HG02759 (cell line): ENCODE results near the gene MEAF6.
"Not testable (repeated sequence)": the region's sequence is repeated elsewhere in the genome, so short reads cannot be mapped to it uniquely, and the experiment has no call there.

Source experiments
- ATAC-seq: cut with Tn5 transposase; IDR thresholded peaks from one replicate; pipeline ENCODE4 v1.9.1; 2021; ENCODE audit warnings: mild to moderate bottlenecking, moderate library complexity; ENCODE audit not compliant: unreplicated experiment

Gene MEAF6

GRCh38 chr1:37532418-37533156 is 18.0 kb upstream of the MEAF6 start:
- ATAC-seq, result not testable (repeated sequence)

- not testable (repeated sequence) for ATAC-seq
These were observed 15.3 kb upstream of the MEAF6 start for GRCh38 chr1:37529888-37530287.

- ATAC-seq, result no peak
These were observed 5.0 kb upstream of the MEAF6 start for GRCh38 chr1:37519613-37520012.

- not testable (repeated sequence) for ATAC-seq
These were observed 4.4 kb upstream of the MEAF6 start for GRCh38 chr1:37518929-37519328.

GRCh38 chr1:37518241-37518640 is 3.7 kb upstream of the MEAF6 start:
- not testable (repeated sequence) for ATAC-seq

GRCh38 chr1:37517569-37517968 is 3.0 kb upstream of the MEAF6 start:
- no peak for ATAC-seq

- ATAC-seq, result no peak
These were observed 844 bp upstream of the MEAF6 start for GRCh38 chr1:37515185-37516034.

- peak; percentile 41 for ATAC-seq
These were observed 694 bp downstream of the MEAF6 start for GRCh38 chr1:37513795-37514349.

GRCh38 chr1:37509181-37509580 is 5.4 kb downstream of the MEAF6 start:
- no peak for ATAC-seq

- ATAC-seq, result no peak
These were observed 7.8 kb downstream of the MEAF6 start for GRCh38 chr1:37506740-37507139.

GRCh38 chr1:37502791-37503190 is 11.8 kb downstream of the MEAF6 start:
- not testable (repeated sequence) for ATAC-seq

- ATAC-seq, result no peak
These were observed 12.5 kb downstream of the MEAF6 start for GRCh38 chr1:37502104-37502503.

- no peak for ATAC-seq
These were observed 12.9 kb downstream of the MEAF6 start for GRCh38 chr1:37501661-37502060.

- ATAC-seq, result no peak
These were observed 15.5 kb downstream of the MEAF6 start for GRCh38 chr1:37498872-37499617.

- ATAC-seq, result no peak
These were observed 16.7 kb downstream of the MEAF6 start for GRCh38 chr1:37497832-37498231.

- ATAC-seq, result no peak
These were observed 18.7 kb downstream of the MEAF6 start for GRCh38 chr1:37495875-37496274.

GRCh38 chr1:37493336-37494098 is 21.0 kb downstream of the MEAF6 start:
- ATAC-seq, result no peak

- no peak for ATAC-seq
These were observed 27.0 kb downstream of the MEAF6 start for GRCh38 chr1:37487619-37487984.

GRCh38 chr1:37486680-37487618 is 27.6 kb downstream of the MEAF6 start:
- ATAC-seq, result peak; percentile 53
